Activated naive CD4-positive, alpha-beta T cell (primary cell): ENCODE results near the gene GRIN2C.
"Not testable (repeated sequence)": the region's sequence is repeated elsewhere in the genome, so short reads cannot be mapped to it uniquely, and the experiment has no call there.

ENCODE experiments used
- DNase-seq, 4 experiments: peaks; one replicate each; lab custom pipeline; 2025; lab: John Stamatoyannopoulos, UW

Gene GRIN2C

DNA sequence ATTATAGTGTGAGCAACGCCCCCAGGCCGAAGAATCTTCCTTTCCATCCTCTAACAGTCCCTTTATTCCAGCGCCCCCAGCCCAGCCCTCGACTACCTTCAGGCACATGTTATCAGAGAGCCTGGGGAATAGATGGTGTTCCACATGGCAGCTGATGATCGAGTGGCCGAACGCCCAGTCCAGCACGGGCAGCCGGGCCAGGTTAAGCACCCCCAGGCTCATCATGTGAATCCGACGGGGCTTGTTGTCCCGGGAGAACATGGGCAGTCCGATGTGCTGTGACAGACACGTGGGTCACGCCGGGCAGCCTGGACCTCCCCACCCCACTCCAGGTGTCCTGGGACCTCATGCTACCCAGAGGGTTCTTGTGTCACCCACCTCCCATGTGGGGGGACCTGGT lies 19.6 kb upstream of the GRIN2C start:
- no peak for DNase-seq

DNA sequence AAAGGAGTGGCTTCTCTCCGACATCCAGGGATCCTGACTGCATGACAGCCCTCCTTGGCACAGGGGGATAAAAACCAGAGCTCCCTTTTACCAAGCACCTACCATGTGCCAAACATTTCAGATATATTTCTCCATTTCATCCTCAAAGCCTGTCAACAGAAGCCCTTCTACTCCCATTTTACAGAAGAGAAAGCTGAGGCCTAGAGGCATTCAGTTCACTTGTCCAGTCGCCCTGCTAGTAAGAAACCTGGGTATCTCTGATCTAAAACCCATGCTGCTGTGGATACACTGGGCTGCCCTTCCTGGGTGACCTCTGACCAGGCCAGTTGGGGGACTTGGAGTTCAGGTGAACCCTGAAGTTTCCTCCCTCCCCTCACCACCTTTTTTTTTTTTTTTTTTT lies 19.0 kb upstream of the GRIN2C start:
- no peak for DNase-seq

DNA sequence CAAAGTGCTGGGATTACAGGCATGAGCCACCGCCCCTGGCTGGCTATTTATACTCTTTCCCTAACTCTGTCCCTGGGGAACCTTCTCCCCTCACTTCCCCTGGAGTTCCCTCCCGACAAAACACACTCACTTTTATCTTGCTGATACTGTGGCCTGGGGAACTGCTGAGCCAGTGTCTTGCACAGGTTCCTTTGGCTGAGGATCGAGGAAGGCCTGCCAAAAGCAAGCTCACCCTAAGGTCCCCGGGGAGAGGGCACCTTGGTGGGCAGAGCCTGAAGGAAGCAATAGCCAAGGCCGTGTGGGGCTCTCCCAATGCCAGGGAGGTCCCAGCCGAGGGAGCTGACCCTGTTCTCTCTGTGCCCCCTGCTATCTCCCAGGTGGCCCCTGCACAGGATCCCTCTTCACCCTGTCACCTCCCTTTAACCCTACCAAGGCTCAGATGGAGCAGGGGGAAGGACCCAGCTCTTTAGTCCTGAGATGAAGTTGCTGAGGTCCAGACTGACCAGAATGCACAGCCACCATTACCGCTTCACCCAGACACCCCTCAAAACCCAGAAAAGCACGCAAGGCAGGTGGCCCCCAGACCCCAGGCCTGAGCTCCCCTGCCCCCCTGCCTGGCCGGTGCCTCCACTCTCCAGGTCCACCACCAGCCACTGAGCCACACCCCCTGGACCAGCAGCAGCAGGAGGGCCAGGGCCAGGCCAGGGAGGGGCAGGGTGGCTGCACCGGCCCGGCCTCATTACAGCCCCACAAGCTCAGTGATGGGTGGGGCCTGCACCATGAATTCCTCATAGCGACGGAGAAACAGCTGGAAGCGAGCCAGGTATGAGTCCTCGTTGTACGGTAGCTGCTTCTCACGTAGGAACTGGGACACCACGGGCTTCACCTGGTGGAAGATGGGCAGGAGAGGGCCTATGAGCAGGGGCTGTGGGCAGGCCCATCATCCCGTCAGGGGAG lies 18.2 kb upstream of the GRIN2C start:
- DNase-seq = no peak

DNA sequence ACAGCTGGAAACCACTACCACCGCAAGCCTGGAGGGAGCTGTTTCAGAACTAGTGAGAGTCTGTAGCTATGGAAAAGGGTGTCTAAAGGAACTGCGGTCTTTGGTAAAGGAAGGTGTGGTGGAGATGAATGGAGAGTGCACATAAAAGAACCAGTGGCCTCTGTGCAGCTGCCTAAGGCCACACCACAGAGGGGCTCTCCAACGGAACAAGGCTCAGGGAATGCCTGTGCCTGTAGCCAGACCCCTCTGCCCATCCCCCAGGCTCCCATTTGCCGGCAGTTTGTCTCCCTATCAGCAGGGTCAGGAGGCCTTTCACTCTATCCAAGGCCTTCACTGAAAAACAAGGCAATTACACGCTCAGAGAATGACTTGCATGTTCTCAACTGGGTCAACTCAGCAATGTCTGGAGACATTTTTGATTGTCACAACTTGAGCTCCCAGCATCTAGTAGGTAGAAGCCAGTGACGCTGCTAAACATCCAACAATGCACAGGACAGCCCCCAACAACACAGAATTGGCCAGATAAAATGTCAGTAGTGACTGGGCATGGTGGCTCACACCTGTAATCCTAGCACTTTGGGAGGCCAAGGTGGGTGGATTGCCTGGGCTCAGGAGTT lies 16.4 kb upstream of the GRIN2C start:
- DNase-seq = no peak

DNA sequence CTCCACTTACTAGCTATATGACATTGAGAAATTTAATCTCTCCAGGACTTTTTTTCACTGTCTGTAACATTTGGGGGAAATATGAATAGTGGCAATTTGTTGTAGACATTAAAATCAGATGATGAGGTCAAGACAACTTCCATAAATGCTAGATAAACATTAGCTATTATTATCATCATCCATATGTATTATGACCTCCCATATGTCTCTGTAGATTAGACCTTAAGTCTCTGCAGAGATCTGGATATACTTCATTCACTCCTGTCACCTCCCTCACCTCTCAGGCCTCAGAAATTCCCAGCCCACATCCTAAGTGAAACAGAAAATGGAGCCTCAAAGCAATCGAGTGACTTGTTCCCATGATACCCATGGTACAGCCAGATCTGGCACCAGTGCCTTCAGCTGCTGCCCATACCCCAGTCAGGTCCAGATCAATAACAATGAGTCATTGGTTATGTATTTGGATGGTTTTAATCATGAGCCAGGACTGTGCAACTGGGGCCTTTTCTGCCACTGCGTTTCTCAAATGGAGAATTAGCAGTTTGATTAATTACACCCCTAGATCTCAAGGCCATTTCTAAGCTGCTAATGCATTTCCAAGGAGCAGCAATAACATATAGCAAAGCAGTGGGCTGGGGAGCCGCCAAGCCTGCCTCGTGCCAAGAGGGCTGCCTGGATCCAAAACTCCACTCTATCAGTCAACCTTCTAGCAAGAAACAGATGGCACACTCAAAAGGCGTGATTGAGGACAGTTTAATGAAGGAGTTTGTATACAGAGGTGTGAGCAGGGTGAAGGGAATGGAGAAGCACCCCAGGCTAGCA lies 15.7 kb upstream of the GRIN2C start:
- DNase-seq = no peak

DNA sequence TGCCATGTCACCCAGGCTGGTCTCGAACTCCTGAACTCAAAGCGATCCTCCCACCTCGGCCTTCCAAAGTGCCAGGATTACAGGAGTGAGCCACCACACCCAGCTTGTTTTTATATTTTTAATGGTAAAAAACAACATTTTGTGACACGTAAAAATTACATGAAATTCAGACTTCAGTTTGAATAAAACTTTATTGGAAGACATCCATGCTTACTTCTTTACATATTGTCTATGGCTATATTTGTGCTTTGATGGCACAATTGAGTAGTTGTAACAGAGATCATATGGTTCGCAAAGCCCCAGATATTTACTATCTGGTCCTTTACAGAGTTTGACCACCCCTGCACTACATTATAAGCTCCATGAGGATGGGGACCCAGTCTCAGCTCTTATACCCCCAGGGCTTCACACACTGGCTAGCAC lies 14.9 kb upstream of the GRIN2C start:
- no peak for DNase-seq

DNA sequence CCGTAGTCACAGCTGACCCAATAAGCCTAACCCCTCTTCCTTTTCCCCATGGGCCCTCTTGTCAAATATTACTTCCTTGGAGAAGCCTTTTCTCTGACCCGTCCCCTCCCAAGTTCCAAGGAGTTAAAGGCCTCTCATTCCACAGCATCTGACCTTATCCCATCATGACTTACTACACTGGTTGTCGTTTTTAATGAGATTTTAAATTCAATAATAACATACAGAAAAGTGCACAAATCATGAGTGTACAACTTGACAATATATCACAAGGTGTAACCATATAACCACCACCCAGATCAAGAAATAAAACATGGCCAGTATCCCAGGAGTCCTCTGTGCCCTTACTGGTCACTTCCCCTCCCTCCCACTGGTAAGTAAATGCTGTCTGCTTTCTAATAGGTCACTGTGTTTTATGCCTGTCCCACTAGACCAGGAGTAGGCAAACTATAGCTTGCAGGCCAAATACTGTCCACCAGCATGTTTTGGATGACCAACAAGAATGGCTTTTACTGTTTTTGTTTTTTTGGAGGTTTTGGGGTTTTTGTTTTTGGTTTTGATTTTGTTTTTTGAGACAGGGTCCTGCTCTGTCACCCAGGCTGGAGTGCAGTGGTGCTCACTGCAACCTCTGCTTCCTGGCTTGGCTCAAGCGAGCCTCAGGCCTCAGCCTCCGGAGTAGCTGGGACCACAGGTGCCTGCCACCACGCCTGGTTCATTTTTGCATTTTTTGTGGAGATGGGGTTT lies 14.4 kb upstream of the GRIN2C start:
- no peak for DNase-seq

DNA sequence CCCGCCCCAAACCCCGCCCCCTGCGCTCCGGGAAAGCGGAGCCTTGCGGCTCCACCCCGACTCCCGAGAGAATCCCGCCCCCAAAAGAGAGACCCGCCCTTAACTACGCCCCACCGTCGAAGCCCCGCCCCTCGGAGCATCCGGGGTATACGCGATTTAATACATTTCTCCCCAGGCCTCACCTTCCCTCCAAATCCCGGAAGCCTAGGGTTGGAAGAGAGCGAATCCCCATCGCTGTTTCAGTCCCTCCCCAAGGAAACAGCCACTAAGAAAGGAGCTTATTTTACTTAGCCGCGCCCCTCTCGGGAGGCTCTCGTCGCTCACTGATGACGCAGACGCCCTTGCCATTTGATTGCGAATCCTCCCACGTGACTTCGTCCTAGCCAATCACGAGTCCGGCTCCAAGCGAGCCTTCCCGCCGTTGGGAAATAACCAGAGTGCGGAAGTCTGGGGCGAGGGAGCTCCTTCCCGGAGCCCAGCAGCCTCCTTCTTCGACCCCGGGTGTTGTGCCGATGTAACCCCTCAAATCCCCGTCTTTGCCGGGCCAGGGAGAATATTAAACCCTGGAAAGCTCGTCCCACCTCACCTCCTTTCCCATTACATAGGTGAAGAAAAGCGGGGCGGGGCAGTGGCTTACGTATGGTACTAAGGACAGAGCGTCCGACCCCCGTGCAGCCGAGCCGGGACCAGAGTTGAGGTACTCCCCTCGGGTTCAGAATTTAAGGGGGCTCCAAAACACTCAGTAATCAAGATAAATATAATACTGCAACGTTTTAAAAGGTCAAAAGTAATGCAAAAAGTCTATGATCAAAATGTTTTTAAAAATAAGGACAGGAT lies 13.6 kb upstream of the GRIN2C start:
- DNase-seq = peak; percentile 99 to 100 (median 100)

DNA sequence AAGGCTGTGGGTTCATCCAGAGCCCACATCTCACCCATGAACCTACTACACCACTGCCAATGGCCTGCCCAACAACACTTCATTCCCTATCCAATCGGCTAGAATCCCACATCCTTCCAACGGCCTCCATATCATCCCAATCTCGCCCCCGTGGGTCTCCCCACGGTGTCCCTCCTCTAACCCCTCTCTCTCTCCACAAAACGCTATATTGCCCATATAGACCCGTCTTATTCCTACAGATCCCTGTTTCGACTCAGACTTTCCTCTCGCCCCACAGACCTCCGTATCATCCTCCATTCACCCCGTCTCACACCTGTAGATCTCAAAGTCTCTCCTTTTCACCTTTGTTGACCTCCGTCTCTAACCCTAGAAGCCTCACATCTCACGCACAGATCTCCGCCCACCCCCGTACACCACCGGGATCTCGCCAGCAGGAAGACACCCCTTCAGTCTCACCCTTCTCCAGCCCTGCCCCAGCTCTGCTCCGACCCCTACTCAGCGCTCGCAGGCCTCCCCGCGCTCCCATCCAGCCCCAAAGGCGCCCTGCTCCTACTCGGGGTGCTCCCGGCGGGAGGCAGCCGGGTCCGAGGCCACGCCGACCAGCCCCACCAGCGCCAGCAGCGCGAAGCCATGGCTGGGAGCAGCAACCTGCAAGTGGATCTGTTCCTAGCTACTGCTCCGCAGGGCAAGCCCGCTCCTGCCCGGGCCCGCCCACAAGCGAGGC lies 12.8 kb upstream of the GRIN2C start, which contains the start of gene FDXR:
FDXR (minus strand) TSS at position 682 of the 724 bp plus-strand sequence; CDS start at position 632, 50 bp downstream.
- no peak for DNase-seq

DNA sequence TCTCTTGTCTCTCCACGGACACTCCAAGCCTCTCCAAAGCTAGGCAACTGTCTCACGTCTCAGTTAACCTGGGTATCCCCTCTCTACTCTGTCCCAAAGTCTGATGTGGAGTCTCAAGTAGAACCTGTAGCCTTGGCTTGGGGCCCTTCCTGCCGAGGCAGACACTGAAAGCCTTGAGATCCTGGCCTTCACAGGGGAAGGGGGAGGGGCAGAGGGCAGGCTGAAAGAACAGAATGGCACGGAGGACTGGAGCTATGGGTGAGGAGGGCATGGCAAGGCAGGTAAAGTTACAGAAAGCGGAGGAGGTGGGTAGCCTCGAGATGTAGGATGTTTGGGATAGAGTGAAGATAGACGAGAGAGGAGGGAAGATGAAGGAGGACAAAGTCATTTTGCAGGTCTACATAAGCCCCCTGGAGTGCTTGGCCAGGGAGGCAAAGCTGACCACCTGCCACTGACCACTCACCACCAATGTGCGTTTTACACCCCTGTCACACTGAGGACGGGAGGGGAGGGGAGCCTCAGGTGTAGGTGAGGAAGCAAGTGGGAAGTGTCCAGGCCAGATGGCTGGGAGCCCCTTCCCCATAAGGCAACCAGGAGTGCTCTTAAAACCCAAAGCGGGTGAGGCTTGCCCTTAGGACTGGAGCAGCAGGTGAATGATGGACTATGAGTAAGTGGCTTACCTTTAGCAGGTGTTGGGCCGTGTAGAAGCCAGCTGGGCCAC lies 11.8 kb upstream of the GRIN2C start:
- no peak for DNase-seq

DNA sequence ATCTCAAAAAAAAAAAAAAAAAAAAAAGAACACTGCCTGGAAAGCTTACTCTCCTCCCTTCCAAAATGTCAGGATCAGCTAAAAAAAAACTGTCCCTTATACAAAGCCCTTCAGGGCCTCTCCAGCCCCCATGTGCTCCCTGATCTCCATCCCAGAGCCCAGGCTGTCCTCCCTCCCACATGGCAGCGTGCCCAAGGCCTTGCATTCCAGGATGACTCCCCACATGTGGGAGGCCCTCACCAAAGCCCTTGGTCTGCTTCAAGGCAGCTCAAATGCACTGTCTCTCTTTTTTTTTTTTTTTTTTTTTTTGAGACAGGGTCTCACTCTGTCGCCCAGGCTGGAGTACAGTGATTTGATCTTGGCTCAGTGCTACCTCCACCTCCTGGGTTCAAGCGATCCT lies 10.8 kb upstream of the GRIN2C start:
- DNase-seq = no peak

DNA sequence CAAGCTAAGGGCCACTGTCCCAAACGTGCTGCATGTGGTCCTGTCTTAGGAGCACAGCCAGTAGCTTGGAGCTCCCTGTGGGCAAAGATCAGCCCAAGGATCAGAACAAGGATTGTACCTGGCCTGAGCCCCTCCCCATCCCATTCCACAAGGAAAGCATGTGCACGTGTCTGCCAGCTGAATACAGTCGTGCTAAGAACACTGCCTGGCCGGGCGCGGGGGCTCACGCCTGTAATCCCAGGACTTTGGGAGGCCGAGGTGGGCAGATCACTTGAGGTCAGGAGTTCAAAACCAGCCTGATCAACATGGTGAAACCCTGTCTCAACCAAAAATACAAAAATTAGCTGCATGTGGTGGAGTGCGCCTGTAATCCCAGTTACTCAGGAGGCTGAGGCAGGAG lies 10.3 kb upstream of the GRIN2C start:
- DNase-seq = not testable (repeated sequence)

DNA sequence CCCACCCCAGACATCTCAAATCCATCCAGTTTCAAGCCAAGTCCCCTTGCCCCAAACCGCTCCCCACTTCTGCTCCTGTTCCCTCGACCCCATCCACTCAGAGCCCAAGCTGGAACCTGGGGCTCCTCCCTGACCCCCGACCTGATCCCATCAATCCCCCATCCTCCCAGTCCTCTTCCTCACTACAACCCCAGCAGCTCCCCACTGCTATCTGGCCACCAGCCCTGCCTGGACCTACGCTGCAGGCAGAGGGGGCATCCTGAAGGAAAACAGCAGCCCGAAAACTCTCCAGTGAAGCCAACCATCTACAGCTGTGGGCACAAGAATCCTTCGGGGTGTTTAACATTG lies 9.2 kb upstream of the GRIN2C start:
- no peak for DNase-seq

DNA sequence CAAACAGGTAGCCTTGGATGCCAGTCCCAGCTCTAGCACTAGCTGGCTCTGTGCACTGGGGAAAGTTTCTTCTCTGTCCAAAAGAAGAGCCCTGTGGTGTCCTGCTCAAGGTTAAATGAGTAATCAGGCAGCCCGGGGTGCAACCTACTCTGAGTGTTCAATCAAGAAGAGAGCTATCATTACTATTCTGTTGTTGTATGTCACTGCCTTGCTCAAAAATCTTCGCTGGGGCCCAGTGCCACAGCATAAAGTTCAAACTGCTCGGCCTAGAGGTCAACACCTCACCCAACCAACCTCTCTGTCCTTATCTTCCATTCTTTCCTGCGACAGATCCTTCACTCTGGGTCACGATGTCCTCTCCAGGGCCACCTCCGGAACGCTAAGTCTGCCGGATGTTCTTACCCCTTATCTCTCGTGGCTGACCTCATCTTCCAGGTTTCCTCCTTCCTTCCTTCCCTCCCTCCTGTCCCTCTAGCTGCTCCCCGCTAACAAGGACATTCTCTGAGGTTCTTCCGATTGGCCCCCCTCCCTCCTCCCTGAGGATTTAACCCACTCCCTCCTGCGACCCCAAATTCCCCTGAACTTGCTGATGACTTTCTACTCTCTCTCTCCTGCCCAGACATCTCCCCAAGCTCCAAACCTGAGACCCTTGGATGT lies 8.7 kb upstream of the GRIN2C start:
- no peak for DNase-seq

DNA sequence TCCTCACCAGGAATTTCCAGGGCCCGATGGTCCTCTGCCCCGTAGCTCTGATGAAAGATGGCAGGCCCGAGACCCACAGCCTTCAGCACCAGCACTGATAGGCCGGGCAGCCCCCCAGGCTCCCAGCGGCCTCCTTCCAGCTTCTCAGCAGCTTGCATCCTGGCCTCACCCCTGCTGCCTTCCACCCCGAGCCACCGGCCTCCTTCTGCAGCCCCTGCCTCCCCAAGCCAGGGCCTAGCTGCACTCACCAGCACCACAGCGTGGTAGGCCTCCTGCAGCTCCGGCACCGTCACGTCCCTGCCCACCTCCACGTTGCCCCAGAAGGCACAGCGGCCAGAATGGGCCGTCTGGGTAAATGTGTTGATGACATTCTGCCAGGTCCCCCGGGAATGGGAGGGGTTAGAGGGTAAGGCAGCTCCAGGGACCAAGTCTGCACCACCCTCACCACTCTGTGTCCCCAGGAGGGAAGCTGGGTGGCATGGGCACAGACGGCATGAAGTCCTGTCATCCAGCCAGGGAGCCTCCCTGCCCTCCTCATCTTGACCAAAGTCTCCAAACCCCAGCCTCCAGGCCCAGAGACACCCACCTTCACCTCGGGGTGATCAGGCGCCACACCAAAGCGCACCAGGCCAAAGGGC lies 6.6 kb upstream of the GRIN2C start:
- no peak for DNase-seq

DNA sequence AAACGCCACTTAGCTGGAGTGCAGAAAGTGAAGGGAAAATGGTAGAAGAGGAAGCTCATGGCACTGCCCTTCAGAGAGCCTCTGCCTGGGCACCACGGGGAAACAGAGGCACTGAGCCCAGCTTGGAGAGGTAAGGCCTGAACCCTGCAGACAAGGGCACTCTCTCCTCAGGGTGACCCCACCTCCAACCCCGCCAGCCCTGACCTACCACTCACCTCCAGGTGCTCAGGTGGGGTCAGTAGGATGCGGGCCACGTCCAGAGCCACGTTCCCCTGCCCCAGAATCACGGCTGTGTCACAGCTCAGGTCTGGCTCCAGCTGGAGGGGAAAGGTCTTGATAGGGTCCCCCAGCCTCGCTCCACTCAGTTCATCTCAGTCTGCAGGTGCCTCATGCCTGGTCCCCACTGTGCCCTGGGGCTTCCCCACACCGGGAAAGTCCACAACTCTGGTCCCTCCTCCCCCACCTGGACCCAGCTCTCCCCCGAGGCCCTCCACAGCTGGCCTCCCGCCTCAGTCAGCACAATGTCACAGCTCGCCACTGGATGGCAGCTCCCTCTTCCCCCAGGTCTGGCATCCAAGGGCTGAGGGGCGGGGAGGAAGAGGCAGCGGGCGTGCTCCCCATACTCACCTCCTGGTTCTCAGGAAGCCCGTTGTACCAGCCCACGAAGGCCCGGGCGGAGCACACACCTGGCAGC lies 6.0 kb upstream of the GRIN2C start:
- no peak for DNase-seq

DNA sequence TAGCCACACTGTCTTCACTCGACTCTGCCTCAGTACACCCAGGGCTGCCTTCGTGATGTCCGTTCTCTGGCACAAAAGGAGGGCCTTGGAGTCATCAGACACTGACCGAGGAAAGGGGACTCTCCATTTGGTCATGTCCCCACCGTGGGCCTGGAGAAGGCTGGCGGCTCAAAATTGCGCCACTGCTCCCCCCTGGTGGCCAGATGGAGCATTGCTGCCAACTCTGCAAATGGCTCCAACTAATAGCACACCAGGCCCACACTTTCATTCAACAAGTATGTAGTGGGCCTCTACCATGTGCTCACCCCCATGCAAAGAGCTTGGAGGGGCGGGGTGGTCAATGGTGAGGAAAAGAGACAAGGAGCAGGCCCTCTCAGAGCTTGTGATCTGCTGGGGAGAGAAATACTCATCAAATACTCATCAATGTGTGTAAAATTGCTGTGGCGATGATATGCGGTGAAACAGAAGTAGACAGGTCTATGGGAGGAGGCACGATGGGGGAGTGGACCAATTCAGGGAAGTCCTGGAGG lies 5.2 kb upstream of the GRIN2C start:
- DNase-seq = peak; percentile 46 to 65 (median 58)
